GM18870 (cell line): Measurements from ENCODE around the gene POP4.
"Not testable (repeated sequence)": the region's sequence is repeated elsewhere in the genome, so short reads cannot be mapped to it uniquely, and the experiment has no call there.

Source experiments
- ATAC-seq: cut with Tn5 transposase; IDR thresholded peaks from one replicate; pipeline ENCODE4 v1.9.1; 2021; ENCODE audit warnings: moderate library complexity; ENCODE audit not compliant: unreplicated experiment

The POP4 gene

GRCh38 chr19:29605653-29606419 is at the start of gene POP4:
POP4 (plus strand) TSS chr19:29606283; CDS start chr19:29606319, 36 bp downstream.
- ATAC-seq, result peak; percentile 52

- not testable (repeated sequence) for ATAC-seq
Observed at GRCh38 chr19:29559110-29559509, 47.0 kb upstream of the POP4 start.

GRCh38 chr19:29559743-29560142 is 46.3 kb upstream of the POP4 start:
- ATAC-seq, result no peak

GRCh38 chr19:29560313-29561075 is 45.6 kb upstream of the POP4 start:
- ATAC-seq, result no peak

GRCh38 chr19:29561601-29562000 is 44.5 kb upstream of the POP4 start:
- no peak for ATAC-seq

- ATAC-seq, result no peak
Observed at GRCh38 chr19:29562299-29563297, 43.5 kb upstream of the POP4 start.

GRCh38 chr19:29563486-29564101 is 42.5 kb upstream of the POP4 start:
- no peak for ATAC-seq

- no peak for ATAC-seq
Observed at GRCh38 chr19:29564574-29565005, 41.5 kb upstream of the POP4 start.

- no peak for ATAC-seq
Observed at GRCh38 chr19:29565171-29565570, 40.9 kb upstream of the POP4 start.

GRCh38 chr19:29566496-29567054 is 39.5 kb upstream of the POP4 start:
- no peak for ATAC-seq

- no peak for ATAC-seq
Observed at GRCh38 chr19:29567366-29567915, 38.6 kb upstream of the POP4 start.

GRCh38 chr19:29568036-29569025 is 37.8 kb upstream of the POP4 start:
- ATAC-seq, result no peak

GRCh38 chr19:29569038-29569911 is 36.8 kb upstream of the POP4 start:
- no peak for ATAC-seq

- ATAC-seq, result no peak
Observed at GRCh38 chr19:29571181-29571580, 34.9 kb upstream of the POP4 start.

GRCh38 chr19:29573486-29573885 is 32.6 kb upstream of the POP4 start:
- no peak for ATAC-seq

- no peak for ATAC-seq
Observed at GRCh38 chr19:29574510-29574909, 31.6 kb upstream of the POP4 start.

- ATAC-seq, result no peak
Observed at GRCh38 chr19:29576046-29576606, 30.0 kb upstream of the POP4 start.
